ENCODE results near the gene FRAS1.
"Not testable (repeated sequence)": the region's sequence is repeated elsewhere in the genome, so short reads cannot be mapped to it uniquely, and the experiment has no call there.

DNA sequence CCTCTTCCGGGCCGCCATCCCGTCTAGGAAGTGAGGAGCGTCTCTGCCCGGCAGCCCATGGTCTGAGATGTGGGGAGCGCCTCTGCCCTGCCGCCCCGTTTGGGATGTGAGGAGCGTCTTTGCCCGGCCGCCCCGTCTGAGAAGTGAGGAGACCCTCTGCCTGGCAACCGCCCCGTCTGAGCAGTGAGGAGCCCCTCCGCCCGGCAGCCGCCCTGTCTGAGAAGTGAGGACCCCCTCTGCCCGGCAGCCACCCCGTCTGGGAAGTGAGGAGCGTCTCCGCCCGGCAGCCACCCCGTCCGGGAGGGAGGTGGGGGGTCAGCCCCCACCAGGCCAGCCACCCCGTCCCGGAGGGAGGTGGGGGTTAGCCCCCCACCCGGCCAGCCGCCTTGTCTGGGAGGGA, 490.8 kb downstream of the FRAS1 start:
- TF ChIP-seq, protein P1, sequence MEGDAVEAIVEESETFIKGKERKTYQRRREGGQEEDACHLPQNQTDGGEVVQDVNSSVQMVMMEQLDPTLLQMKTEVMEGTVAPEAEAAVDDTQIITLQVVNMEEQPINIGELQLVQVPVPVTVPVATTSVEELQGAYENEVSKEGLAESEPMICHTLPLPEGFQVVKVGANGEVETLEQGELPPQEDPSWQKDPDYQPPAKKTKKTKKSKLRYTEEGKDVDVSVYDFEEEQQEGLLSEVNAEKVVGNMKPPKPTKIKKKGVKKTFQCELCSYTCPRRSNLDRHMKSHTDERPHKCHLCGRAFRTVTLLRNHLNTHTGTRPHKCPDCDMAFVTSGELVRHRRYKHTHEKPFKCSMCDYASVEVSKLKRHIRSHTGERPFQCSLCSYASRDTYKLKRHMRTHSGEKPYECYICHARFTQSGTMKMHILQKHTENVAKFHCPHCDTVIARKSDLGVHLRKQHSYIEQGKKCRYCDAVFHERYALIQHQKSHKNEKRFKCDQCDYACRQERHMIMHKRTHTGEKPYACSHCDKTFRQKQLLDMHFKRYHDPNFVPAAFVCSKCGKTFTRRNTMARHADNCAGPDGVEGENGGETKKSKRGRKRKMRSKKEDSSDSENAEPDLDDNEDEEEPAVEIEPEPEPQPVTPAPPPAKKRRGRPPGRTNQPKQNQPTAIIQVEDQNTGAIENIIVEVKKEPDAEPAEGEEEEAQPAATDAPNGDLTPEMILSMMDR (IDR thresholded peaks at IDR 0.05) = not testable (repeated sequence)
- TF ChIP-seq POLR2A (IDR thresholded peaks at IDR 0.05) = not testable (repeated sequence)

Measured in Peyer's patch (tissue), 4 donors.